ENCODE data around the gene LRRN4.

GRCh38 chr20:6053776-6054688 lies at the start of gene LRRN4:
- TF ChIP-seq POLR2AphosphoS5 (IDR thresholded peaks at IDR 0.05; ENCODE audit: low read depth, low read length) (no peak), REST (IDR thresholded peaks at IDR 0.05; ENCODE audit: insufficient read depth in 1 of 2, low read depth in 2 of 2, low read length in 2 of 2) (peak in 1 of 2 experiments; percentile 28; a peak in 1 of 4 replicates)

Data from PFSK-1 (cell line).